Hepatocyte (in vitro differentiated cells): ENCODE results near the gene NDRG3. TPM values are rescaled to one million over a fixed set of nuclear protein-coding genes. Genes with fewer than 3 reads are reported as not detected.

Experiments used
- DNase-seq: peaks from one replicate; pipeline ENCODE4 v3.0.0-alpha.2; 2016; ENCODE audit warnings: low spot score
- H2AFZ ChIP-seq: fragments of 200-600 bp; sonication (generic); 2 replicates; pipeline ENCODE4 v1.6.0; 2016; ENCODE audit warnings: antibody characterized with exemption, mild to moderate bottlenecking
- H3K27ac ChIP-seq: fragments of 200-600 bp; sonication (generic); 2 replicates; pipeline ENCODE4 v1.5.1; 2016; ENCODE audit warnings: mild to moderate bottlenecking
- H3K27me3 ChIP-seq: fragments of 200-600 bp; sonication (generic); 2 replicates; pipeline ENCODE4 v1.6.1; 2016
- H3K36me3 ChIP-seq: fragments of 200-600 bp; sonication (generic); replicated peaks from 2 replicates; pipeline ENCODE4 v1.5.1; 2016; ENCODE audit warnings: low read depth; ENCODE audit not compliant: insufficient read depth
- H3K4me1 ChIP-seq: fragments of 200-600 bp; sonication (generic); 2 replicates; pipeline ENCODE4 v1.5.1; 2016; ENCODE audit warnings: mild to moderate bottlenecking, moderate library complexity; ENCODE audit not compliant: insufficient read depth
- H3K4me2 ChIP-seq: fragments of 200-600 bp; sonication (generic); 2 replicates; pipeline ENCODE4 v1.6.0; 2016
- H3K4me3 ChIP-seq: fragments of 200-600 bp; sonication (generic); 2 replicates; pipeline ENCODE4 v1.5.1; 2016; ENCODE audit warnings: mild to moderate bottlenecking
- H3K79me2 ChIP-seq: fragments of 200-600 bp; sonication (generic); 2 replicates; pipeline ENCODE4 v1.6.0; 2017; ENCODE audit warnings: mild to moderate bottlenecking
- H3K9me2 ChIP-seq: fragments of 200-600 bp; sonication (generic); replicated peaks from 2 replicates; pipeline ENCODE4 v1.6.0; 2017; ENCODE audit warnings: mild to moderate bottlenecking; ENCODE audit not compliant: insufficient read depth
- H3K9me3 ChIP-seq: fragments of 200-600 bp; sonication (generic); 2 replicates; pipeline ENCODE4 v1.5.1; 2016; ENCODE audit warnings: low read depth, mild to moderate bottlenecking
- H4K20me1 ChIP-seq: fragments of 200-600 bp; sonication (generic); 2 replicates; pipeline ENCODE4 v1.6.0; 2016; ENCODE audit warnings: mild to moderate bottlenecking; ENCODE audit not compliant: insufficient read depth, poor library complexity, severe bottlenecking
- CTCF ChIP-seq: fragments of 200-600 bp; sonication (generic); IDR thresholded peaks from 2 replicates; pipeline ENCODE4 v1.5.1; 2016; ENCODE audit warnings: antibody characterized with exemption, mild to moderate bottlenecking; ENCODE audit not compliant: poor library complexity
- EZH2 ChIP-seq: fragments of 200-600 bp; sonication (generic); IDR thresholded peaks from 2 replicates; pipeline ENCODE4 v1.6.1; 2016; ENCODE audit warnings: antibody characterized with exemption, mild to moderate bottlenecking, borderline replicate concordance
- EZH2phosphoT487 ChIP-seq: fragments of 200-600 bp; sonication (generic); IDR thresholded peaks from one replicate; pipeline ENCODE4 v1.6.1; 2018; ENCODE audit warnings: antibody characterized with exemption, mild to moderate bottlenecking, low read depth, moderate library complexity; ENCODE audit not compliant: unreplicated experiment, severe bottlenecking
- WGBS: methylation state at CpG from one replicate; pipeline ENCODE4 v1.1.6; 2016; ENCODE audit warnings: low lambda C conversion rate; ENCODE audit errors: missing lambda C conversion rate; 5-methylcytosine and 5-hydroxymethylcytosine counted together
- polyA plus RNA-seq: library from polyadenylated mRNA; unstranded; fragments of >200 nt; fragmentation: Nextera tagmentation; extraction: Ambion mirVana; gene quantifications from 2 replicates; pipeline ENCODE4 v1.2.1, GENCODE V29; 2016
- total RNA-seq: library from RNA; depleted of rRNA; stranded (reverse); fragments of >200 nt; gene quantifications from 2 replicates; pipeline ENCODE4 v1.2.3, GENCODE V29; 2014

The NDRG3 gene
- total and polyA plus RNA-seq, 2 experiments from 2014 or later: 19.1 to 19.5 TPM

DNA sequence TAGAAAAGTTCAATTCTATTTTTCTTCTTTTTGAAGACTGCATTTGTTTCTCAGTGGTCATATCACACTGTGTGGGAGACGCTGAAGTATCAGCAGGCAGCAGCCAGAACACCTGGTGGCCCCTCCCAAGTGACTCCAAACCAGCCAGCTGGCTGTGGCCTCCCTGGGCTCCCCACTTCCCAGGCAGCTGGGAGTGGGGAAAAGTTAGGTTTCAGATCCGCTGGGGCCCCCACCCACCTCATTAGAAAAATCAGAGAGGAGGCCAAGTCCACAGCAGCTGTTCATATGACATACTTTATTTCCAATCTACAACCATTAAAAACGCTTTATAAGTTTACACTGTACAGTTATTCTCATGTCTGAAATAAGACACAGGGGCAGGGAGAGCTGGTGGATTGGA is 31.3 kb upstream of the NDRG3 start:
- no peak overlapping the region for H3K4me2 ChIP-seq
- no peak overlapping the region for H3K4me3 ChIP-seq
- DNase-seq: no peak
- H3K79me2 ChIP-seq: peaks cover 6% of the 10 kb centered on the region
- no peaks in the 10 kb centered on the region for H3K9me2 ChIP-seq
- no peaks in the 10 kb centered on the region for H4K20me1 ChIP-seq
- WGBS: 86% methylated on average over 3 of the region's 3 CpGs
- H3K9me3 ChIP-seq: no peaks in the 10 kb centered on the region
- H3K27ac ChIP-seq: no peak overlapping the region
- H3K4me1 ChIP-seq: peaks cover 4% of the 10 kb centered on the region
- TF ChIP-seq EZH2 (no peak), EZH2phosphoT487 (no peak), CTCF (no peak)
- no peaks in the 10 kb centered on the region for H3K36me3 ChIP-seq
- H2AFZ ChIP-seq: no peak overlapping the region
- no peaks in the 10 kb centered on the region for H3K27me3 ChIP-seq

DNA sequence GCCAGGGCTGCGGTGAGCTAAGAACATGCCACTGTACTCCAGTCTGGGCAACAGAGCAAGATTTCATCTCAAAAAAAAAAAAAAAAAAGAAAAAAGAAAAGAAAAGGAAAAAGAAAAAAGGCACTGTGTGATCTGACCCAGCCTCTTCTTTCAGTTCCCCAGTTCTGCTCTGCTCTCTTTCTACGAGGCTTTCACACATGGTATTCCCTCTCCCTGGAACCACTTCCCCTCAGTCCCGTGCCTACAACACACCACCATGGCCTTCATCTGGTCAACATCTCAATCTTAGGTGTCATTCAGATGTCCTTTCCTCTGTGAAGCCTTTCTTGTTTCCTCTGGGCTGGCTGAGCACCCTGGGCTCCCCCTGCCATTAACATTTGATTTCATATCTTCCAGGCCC is 29.9 kb upstream of the NDRG3 start:
- Histone ChIP-seq H3K79me2 (peaks cover 6% of the 10 kb centered on the region), H3K9me3 (no peaks in the 10 kb centered on the region), H3K9me2 (no peaks in the 10 kb centered on the region), H3K27ac (no peak overlapping the region), H3K4me1 (peaks cover 4% of the 10 kb centered on the region), H2AFZ (no peak overlapping the region), H3K27me3 (no peaks in the 10 kb centered on the region), H3K4me3 (no peak overlapping the region), H4K20me1 (no peaks in the 10 kb centered on the region), H3K4me2 (no peak overlapping the region), H3K36me3 (no peaks in the 10 kb centered on the region)
- no peak for DNase-seq
- TF ChIP-seq CTCF: no peak
- TF ChIP-seq EZH2: no peak
- no peak for TF ChIP-seq EZH2phosphoT487
- 98% methylated on average over 3 of the region's 3 CpGs for WGBS

DNA sequence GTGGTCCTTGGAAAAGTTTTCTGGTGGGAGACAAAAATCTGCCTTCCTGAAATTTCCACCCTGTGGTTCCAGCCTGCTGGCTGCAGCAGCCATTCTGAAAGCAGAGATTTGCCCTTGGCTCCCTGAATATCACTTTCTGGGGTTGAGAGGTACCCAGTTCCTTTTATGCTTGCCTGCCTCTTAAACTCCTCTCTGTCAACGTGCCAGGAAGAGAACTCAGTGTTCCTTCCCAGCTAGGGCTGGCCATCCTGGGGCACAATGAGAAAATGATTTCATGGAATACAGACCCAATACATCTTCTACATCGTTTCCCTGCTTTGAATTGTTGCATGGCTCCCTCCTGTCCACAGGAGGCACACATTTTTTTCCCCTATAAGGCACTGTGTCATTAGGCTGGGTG is 29.3 kb upstream of the NDRG3 start:
- Histone ChIP-seq H3K36me3 (no peaks in the 10 kb centered on the region), H3K27ac (no peak overlapping the region), H2AFZ (no peak overlapping the region), H3K4me3 (no peak overlapping the region), H4K20me1 (no peaks in the 10 kb centered on the region), H3K79me2 (peaks cover 6% of the 10 kb centered on the region), H3K27me3 (no peaks in the 10 kb centered on the region), H3K9me2 (no peaks in the 10 kb centered on the region), H3K9me3 (no peaks in the 10 kb centered on the region), H3K4me2 (no peak overlapping the region), H3K4me1 (peaks cover 4% of the 10 kb centered on the region)
- DNase-seq: no peak
- 86% methylated on average over 2 of the region's 2 CpGs for WGBS
- TF ChIP-seq EZH2: no peak
- TF ChIP-seq EZH2phosphoT487: no peak
- no peak for TF ChIP-seq CTCF
